IgD-negative memory B cell (primary cell): ENCODE results near the gene EMB. TPM values are rescaled to one million over a fixed set of nuclear protein-coding genes. Genes with fewer than 3 reads are reported as not detected.
"Not testable (repeated sequence)": the region's sequence is repeated elsewhere in the genome, so short reads cannot be mapped to it uniquely, and the experiment has no call there.

Experiments
- H3K27ac Mint-ChIP-seq, 3 donors: one replicate each; pipeline ENCODE4 v1.8.0; 2020 to 2022; ENCODE audit warnings: mild to moderate bottlenecking in 3 of 3, mixed read lengths in 3 of 3, moderate library complexity in 1 of 3
- H3K27me3 Mint-ChIP-seq: one replicate; pipeline ENCODE4 v1.8.0; 2021; ENCODE audit warnings: mixed read lengths
- H3K36me3 Mint-ChIP-seq: one replicate; pipeline ENCODE4 v1.8.0; 2020; ENCODE audit warnings: mild to moderate bottlenecking, mixed read lengths
- H3K4me1 Mint-ChIP-seq, 3 donors: one replicate each; pipeline ENCODE4 v1.8.0; 2020 to 2022; ENCODE audit warnings: mixed read lengths in 3 of 3, mild to moderate bottlenecking in 1 of 3
- H3K4me3 Mint-ChIP-seq, 4 donors: one replicate each; pipeline ENCODE4 v1.8.0; 2020 to 2022; ENCODE audit warnings: mild to moderate bottlenecking in 4 of 4, mixed read lengths in 4 of 4, moderate library complexity in 3 of 4
- H3K9me3 Mint-ChIP-seq, 3 donors: one replicate each; pipeline ENCODE4 v1.8.0; 2020 to 2021; ENCODE audit warnings: mixed read lengths in 3 of 3, mild to moderate bottlenecking in 1 of 3
- polyA plus RNA-seq: library from polyadenylated mRNA; unstranded; fragments of 300-500 nt; fragmentation: Illumina TruSeq; gene quantifications from one replicate; pipeline ENCODE4 v1.2.3, GENCODE V29; 2021

EMB gene
- polyA plus RNA-seq, 1 donor from 2014 or later, result 96.3 TPM

GRCh38 chr5:50393925-50394609 lies 47.0 kb downstream of the EMB start:
- H3K27me3 Mint-ChIP-seq, H3K4me3 Mint-ChIP-seq, H3K9me3 Mint-ChIP-seq: not testable (repeated sequence)
- H3K4me1 Mint-ChIP-seq, result peaks cover 19 to 27% (median 23%) of the 10 kb centered on the region in 3 donors
- peaks cover 24% of the 10 kb centered on the region for H3K36me3 Mint-ChIP-seq
- peak overlapping the region in 1 of 3 donors; percentile 10 for H3K27ac Mint-ChIP-seq

DNA sequence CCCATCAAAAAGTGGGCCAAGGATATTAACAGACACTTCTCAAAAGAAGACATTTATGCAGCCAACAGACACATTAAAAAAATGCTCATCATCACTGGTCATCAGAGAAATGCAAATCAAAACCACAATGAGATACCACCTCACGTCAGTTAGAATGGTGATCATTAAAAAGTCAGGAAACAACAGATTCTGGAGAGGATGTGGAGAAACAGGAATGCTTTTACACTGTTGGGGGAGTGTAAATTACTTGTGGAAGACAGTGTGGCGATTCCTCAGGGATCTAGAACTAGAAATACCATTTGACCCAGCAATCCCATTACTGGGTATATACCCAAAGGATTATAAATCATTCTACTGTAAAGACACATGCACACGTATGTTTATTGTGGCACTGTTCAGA lies 48.8 kb downstream of the EMB start:
- Mint-ChIP-seq H3K9me3 (peaks cover 4 to 14% (median 8%) of the 10 kb centered on the region in 3 donors), H3K4me1 (peaks cover 19 to 27% (median 23%) of the 10 kb centered on the region in 3 donors), H3K27ac (peak overlapping the region in 1 of 3 donors; percentile 59), H3K4me3 (peak overlapping the region in 1 of 4 donors; percentile 19), H3K36me3 (peaks cover 33% of the 10 kb centered on the region)
- H3K27me3 Mint-ChIP-seq, result not testable (repeated sequence)

DNA sequence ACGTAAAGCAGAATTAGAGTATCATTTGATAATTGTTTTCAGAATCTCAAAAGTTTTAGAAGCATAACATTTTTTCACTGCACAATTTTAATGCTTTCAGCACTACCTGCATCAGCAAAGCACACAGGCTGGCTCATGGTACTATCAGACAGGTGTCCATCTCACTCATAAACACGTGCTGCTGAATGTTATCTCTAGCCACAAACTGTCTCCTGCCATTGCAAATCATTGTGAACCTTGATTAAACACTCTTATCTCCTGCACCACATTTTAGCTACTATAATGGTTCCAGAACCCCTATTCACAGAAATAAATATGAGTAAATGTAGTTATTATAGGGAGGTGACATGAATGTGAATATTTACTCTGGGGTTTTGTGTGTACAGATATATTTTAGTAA lies 56.7 kb downstream of the EMB start:
- not testable (repeated sequence) for H3K27ac Mint-ChIP-seq, H3K27me3 Mint-ChIP-seq, H3K9me3 Mint-ChIP-seq, H3K4me3 Mint-ChIP-seq
- Mint-ChIP-seq H3K36me3 (peaks cover 29% of the 10 kb centered on the region), H3K4me1 (peaks cover 5 to 13% (median 11%) of the 10 kb centered on the region in 3 donors)

GRCh38 chr5:50376696-50377095 lies 64.4 kb downstream of the EMB start:
- Mint-ChIP-seq H3K27ac (peak overlapping the region in 1 of 3 donors; percentile 17), H3K36me3 (peaks cover 16% of the 10 kb centered on the region), H3K4me1 (peaks cover 4 to 15% (median 7%) of the 10 kb centered on the region in 3 donors)
- not testable (repeated sequence) for H3K4me3 Mint-ChIP-seq, H3K9me3 Mint-ChIP-seq, H3K27me3 Mint-ChIP-seq

DNA sequence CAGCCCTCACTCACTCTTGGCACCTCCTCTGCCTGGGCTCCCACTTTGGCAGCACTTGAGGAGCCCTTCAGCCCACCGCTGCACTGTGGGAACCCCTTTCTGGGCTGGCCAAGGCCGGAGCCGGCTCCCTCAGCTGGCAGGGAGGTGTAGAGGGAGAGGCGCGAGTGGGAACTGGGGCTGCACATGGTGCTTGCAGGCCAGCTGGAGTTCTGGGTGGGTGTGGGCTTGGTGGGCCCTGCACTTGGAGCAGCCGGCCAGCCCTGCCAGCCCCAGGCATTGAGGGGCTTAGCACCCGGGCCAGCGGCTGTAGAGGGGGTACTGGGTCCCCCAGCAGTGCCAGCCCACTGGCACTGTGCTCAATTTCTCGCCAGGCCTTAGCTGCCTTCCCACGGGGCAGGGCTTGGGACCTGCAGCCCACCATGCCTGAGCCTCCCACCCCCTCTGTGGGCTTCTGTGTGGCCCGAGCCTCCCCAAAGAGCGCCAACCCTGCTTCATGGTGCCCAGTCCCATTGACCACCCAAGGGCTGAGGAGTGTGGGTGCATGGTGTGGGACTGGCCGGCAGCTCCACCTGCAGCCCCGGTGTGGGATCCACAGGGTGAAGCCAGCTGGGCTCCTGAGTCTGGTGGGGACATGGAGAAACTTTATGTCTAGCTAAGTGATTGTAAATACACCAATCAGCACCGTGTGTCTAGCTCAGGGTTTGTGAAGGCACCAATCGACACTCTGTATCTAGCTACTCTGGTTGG lies 71.6 kb downstream of the EMB start:
- not testable (repeated sequence) for H3K4me3 Mint-ChIP-seq, H3K27ac Mint-ChIP-seq, H3K27me3 Mint-ChIP-seq, H3K4me1 Mint-ChIP-seq
- peaks cover 6 to 13% (median 6%) of the 10 kb centered on the region in 3 donors for H3K9me3 Mint-ChIP-seq
- H3K36me3 Mint-ChIP-seq, result peaks cover 17% of the 10 kb centered on the region

GRCh38 chr5:50365426-50366251 lies 75.4 kb downstream of the EMB start:
- peaks cover 4 to 13% (median 6%) of the 10 kb centered on the region in 3 donors for H3K4me1 Mint-ChIP-seq

GRCh38 chr5:50364535-50365309 lies 76.4 kb downstream of the EMB start:
- not testable (repeated sequence) for H3K9me3 Mint-ChIP-seq, H3K4me3 Mint-ChIP-seq, H3K27me3 Mint-ChIP-seq, H3K27ac Mint-ChIP-seq
- H3K4me1 Mint-ChIP-seq, result peaks cover 4 to 13% (median 8%) of the 10 kb centered on the region in 3 donors
- H3K36me3 Mint-ChIP-seq, result peaks cover 12% of the 10 kb centered on the region

More at GRCh38 chr5:50365426-50366251, 75.4 kb downstream of the EMB start:
- Mint-ChIP-seq H3K9me3 (peaks cover 6 to 13% (median 6%) of the 10 kb centered on the region in 3 donors), H3K27me3 (no peaks in the 10 kb centered on the region), H3K27ac (no peak overlapping the region), H3K4me3 (no peak overlapping the region), H3K36me3 (peaks cover 19% of the 10 kb centered on the region)

DNA sequence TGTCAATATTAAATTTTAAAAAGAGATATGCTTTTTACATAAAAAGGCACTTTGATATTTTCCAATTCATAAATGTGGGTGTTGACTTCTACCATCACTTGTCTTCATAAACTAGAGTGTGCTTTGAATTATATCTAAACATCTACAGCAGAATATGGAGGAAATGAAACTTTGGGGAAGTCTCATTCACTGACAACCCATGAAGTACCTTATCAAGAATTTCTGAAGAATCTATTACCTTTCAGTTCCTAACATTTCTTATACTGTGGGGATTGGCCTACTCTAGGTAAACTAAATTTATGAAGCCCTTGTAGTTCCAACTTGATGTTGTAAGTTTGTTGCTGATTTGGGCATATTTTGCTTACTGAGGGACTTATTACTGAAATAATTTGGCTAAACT lies 81.9 kb downstream of the EMB start:
- Mint-ChIP-seq H3K27ac (no peak overlapping the region), H3K4me1 (peaks cover 0 to 5% (median 3%) of the 10 kb centered on the region in 3 donors), H3K36me3 (peaks cover 3% of the 10 kb centered on the region), H3K27me3 (no peaks in the 10 kb centered on the region), H3K9me3 (peaks cover 0 to 1% (median 0%) of the 10 kb centered on the region in 3 donors), H3K4me3 (no peak overlapping the region)

GRCh38 chr5:50352382-50352781 lies 88.7 kb downstream of the EMB start:
- Mint-ChIP-seq H3K27me3 (no peaks in the 10 kb centered on the region), H3K4me1 (peaks cover 0 to 2% (median 0%) of the 10 kb centered on the region in 3 donors), H3K4me3 (no peak overlapping the region), H3K9me3 (peaks cover 0 to 1% (median 0%) of the 10 kb centered on the region in 3 donors), H3K27ac (no peak overlapping the region), H3K36me3 (peaks cover 2% of the 10 kb centered on the region)

Other genes starting within 250 kb of the EMB start
- 34.1 TPM for gene PARP8, start 225.3 kb upstream of the EMB start, polyA plus RNA-seq